OCI-LY7 (cell line): ENCODE measurements around the gene METTL17. TPM values are rescaled to one million over a fixed set of nuclear protein-coding genes. Genes with fewer than 3 reads are reported as not detected.

ENCODE experiments used
- BruUV-seq: library from RNA; stranded (reverse); fragments of 400-500 nt; replicated peaks from 2 replicates; lab custom pipeline; 2021; lab: Mats Ljungman, UMichigan
- CTCF ChIA-PET: fragments of 300-600 bp; sonication (Branson Sonifier 250); formaldehyde crosslinking; loops from one replicate; lab custom pipeline; 2022; ENCODE audit warnings: antibody characterized with exemption; ENCODE audit not compliant: unreplicated experiment; lab: Charles Lee
- POLR2A ChIA-PET: fragments of 300-600 bp; sonication (Branson Sonifier 250); formaldehyde crosslinking; loops from one replicate; lab custom pipeline; 2022; ENCODE audit warnings: antibody characterized with exemption; lab: Charles Lee
- DNase-seq: peaks from one replicate; pipeline ENCODE4 v3.0.0-alpha.2; 2015; ENCODE audit warnings: low spot score
- H2AFZ ChIP-seq: fragments of 200-600 bp; sonication (generic), shearing (Covaris generic); 2 replicates; pipeline ENCODE4 v1.6.1; 2014; ENCODE audit warnings: mild to moderate bottlenecking, antibody characterized with exemption, low read length, moderate library complexity
- H3K27ac ChIP-seq: fragments of 200-600 bp; sonication (generic); 2 replicates; pipeline ENCODE4 v1.5.1; 2014; ENCODE audit warnings: mixed run types, low read depth, mild to moderate bottlenecking, moderate library complexity, low read length, inconsistent platforms; ENCODE audit not compliant: poor library complexity, severe bottlenecking
- H3K36me3 ChIP-seq: fragments of 200-600 bp; sonication (generic); 2 replicates; pipeline ENCODE4 v1.6.1; 2014; ENCODE audit warnings: mild to moderate bottlenecking, antibody characterized with exemption, low read length, moderate library complexity, mixed read lengths; ENCODE audit not compliant: insufficient read depth
- H3K4me1 ChIP-seq: fragments of 200-600 bp; sonication (generic); 2 replicates; pipeline ENCODE4 v1.5.1; 2014; ENCODE audit warnings: mild to moderate bottlenecking, low read length; ENCODE audit not compliant: insufficient read depth, poor library complexity, severe bottlenecking
- H3K4me2 ChIP-seq: fragments of 200-600 bp; sonication (generic); 2 replicates; pipeline ENCODE4 v1.6.1; 2014; ENCODE audit warnings: mild to moderate bottlenecking, low read length
- H3K4me3 ChIP-seq: fragments of 200-600 bp; sonication (generic); 2 replicates; pipeline ENCODE4 v1.5.1; 2014; ENCODE audit warnings: mild to moderate bottlenecking, low read depth, low read length; ENCODE audit not compliant: poor library complexity, severe bottlenecking
- H3K79me2 ChIP-seq: fragments of 200-600 bp; sonication (generic); 2 replicates; pipeline ENCODE4 v1.6.1; 2016; ENCODE audit warnings: low read depth, mild to moderate bottlenecking, low read length, moderate library complexity, mixed read lengths; ENCODE audit not compliant: insufficient read depth
- H3K9me2 ChIP-seq: fragments of 200-600 bp; sonication (generic); 2 replicates; pipeline ENCODE4 v1.6.1; 2016; ENCODE audit warnings: mild to moderate bottlenecking, low read length, mixed read lengths; ENCODE audit not compliant: insufficient read depth
- H3K9me3 ChIP-seq: fragments of 200-600 bp; sonication (generic); 2 replicates; pipeline ENCODE4 v1.6.1; 2014; ENCODE audit warnings: mild to moderate bottlenecking, mixed run types, low read length, mixed read lengths
- H4K20me1 ChIP-seq: fragments of 200-600 bp; sonication (generic); 2 replicates; pipeline ENCODE4 v1.6.1; 2014; ENCODE audit warnings: mild to moderate bottlenecking, antibody characterized with exemption, low read length, moderate library complexity, mixed read lengths; ENCODE audit not compliant: insufficient read depth
- EZH2phosphoT487 ChIP-seq: fragments of 200-600 bp; sonication (generic); IDR thresholded peaks from 2 replicates; pipeline ENCODE4 v1.6.1; 2018; ENCODE audit warnings: low read depth, borderline replicate concordance, mild to moderate bottlenecking, mixed run types, antibody characterized with exemption, low read length, moderate library complexity, mixed read lengths
- intact Hi-C: fragments of 100-400 bp; cut with micrococcal nuclease; formaldehyde crosslinking; loops from one replicate; pipeline ENCODE4 v1.10.0; 2022; ENCODE audit not compliant: unreplicated experiment
- total RNA-seq, 2 experiments: library from RNA; depleted of rRNA in 1 of 2; stranded (reverse); fragments of >200 nt in 1 of 2; shearing (Covaris generic) in 1 of 2; gene quantifications; 2 replicates each; pipeline ENCODE4 v1.2.3, GENCODE V29; 2014 to 2022
- TF ChIP-seq, protein P1 (sequence below): fragments of 200-600 bp; sonication (generic); conservative IDR thresholded peaks from 2 replicates; pipeline ENCODE4 v1.5.1; 2014; ENCODE audit warnings: mild to moderate bottlenecking, antibody characterized with exemption, low read length, moderate library complexity, mixed read lengths

Gene METTL17
- total RNA-seq, 2 experiments from 2014 or later, result 92.0 to 117 TPM

DNA sequence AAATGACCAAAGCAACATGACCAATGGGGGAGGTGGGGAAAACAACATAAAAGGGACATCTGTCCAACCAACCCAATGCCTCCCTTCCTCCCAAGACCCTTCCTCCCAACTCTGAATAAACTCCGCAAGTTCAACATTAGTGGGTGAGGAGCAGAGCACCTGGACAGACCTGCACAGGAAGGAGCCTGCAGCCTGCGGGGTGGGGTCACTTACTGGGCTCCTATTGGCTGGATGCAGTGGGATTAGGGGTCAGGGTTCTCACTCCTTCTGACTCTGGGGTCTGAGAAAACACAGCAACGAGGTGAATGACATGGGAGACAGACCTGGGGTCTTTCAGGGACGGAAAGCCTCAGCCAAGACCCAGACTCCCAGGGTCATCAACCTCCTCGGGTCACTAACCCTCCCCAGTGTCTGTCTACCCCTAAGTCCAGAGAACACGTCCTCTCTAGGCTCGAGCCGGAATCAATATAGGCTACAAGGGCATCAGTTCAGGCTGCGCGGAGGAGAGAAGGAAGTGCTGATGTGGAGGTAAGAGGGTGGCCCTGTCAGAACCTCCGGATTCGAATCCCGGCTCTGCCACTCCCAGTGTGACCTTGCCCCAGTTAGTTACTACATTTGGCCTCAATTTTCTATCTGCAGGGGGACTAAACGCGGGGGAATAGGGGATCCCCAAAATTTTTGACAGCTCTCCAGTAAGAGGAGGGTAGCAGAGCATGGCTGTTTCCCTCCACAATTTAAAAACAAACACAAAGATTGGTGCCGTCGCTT is 34.2 kb downstream of the METTL17 start:
- ChIA-PET POLR2A (no interaction called here), CTCF (interaction anchor here (0.6 kb wide), 1 partner anchor 419 kb away, joined by 3 read pairs; no protein-coding TSS in a partner anchor)
- H3K79me2 ChIP-seq, result no peaks in the 10 kb centered on the region
- BruUV-seq, result no TSS peak
- no peaks in the 10 kb centered on the region for H3K36me3 ChIP-seq
- H3K27ac ChIP-seq, result no peak overlapping the region
- H4K20me1 ChIP-seq, result no peaks in the 10 kb centered on the region
- no peak for DNase-seq
- intact Hi-C loops, result no loop called here
- no peak overlapping the region for H2AFZ ChIP-seq
- H3K4me2 ChIP-seq, result no peak overlapping the region
- H3K4me3 ChIP-seq, result no peak overlapping the region
- no peaks in the 10 kb centered on the region for H3K9me2 ChIP-seq
- TF ChIP-seq, protein P1, sequence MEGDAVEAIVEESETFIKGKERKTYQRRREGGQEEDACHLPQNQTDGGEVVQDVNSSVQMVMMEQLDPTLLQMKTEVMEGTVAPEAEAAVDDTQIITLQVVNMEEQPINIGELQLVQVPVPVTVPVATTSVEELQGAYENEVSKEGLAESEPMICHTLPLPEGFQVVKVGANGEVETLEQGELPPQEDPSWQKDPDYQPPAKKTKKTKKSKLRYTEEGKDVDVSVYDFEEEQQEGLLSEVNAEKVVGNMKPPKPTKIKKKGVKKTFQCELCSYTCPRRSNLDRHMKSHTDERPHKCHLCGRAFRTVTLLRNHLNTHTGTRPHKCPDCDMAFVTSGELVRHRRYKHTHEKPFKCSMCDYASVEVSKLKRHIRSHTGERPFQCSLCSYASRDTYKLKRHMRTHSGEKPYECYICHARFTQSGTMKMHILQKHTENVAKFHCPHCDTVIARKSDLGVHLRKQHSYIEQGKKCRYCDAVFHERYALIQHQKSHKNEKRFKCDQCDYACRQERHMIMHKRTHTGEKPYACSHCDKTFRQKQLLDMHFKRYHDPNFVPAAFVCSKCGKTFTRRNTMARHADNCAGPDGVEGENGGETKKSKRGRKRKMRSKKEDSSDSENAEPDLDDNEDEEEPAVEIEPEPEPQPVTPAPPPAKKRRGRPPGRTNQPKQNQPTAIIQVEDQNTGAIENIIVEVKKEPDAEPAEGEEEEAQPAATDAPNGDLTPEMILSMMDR, result no peak
- TF ChIP-seq EZH2phosphoT487, result no peak
- H3K9me3 ChIP-seq, result no peaks in the 10 kb centered on the region
- H3K4me1 ChIP-seq, result no peaks in the 10 kb centered on the region

DNA sequence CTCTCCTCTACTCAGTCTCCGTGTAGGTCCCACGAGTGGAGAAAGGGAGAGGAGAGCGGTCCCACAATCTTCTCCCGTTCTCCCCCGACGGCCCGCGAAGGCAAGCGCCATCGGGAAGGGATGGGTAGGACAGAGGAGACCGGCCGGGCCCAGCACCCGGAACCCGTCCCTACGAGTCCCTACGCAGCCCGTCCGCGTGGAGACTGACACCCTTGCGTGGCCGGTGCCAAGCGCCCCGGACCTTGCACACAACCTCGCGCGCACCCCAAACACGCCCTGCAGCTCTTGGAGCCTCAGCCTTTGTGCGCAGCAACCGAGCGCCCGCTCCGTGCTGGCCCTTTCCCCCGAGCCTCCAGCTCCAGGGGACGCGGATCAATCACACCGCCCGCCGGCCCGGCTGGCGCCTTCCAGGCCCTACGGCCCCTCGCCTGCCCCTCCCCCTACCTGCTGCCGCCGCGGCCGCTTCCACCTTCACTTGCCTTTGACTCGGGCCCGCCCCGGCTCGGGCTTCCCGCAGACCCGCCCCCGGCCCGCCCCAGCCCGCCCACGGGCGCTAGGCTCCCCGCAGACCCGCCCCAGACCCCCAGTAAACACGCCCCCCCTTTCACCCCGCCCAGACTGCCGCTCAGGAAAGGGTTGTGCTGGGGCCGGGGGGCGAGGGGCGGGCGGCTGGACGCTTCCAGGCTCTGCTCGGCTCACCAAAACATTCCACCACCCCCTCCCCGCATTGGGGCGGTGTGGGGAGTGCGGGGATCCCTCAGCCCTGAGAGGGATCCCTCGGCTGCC is 35.0 kb downstream of the METTL17 start, which contains the start of gene NDRG2:
Gene NDRG2, minus strand, starts transcription at position 477 of the 786 bp plus-strand sequence. CDS start 1,746 bp downstream, outside the sequence.
- no peaks in the 10 kb centered on the region for H3K4me1 ChIP-seq
- ChIA-PET CTCF (no interaction called here), POLR2A (no interaction called here)
- H3K79me2 ChIP-seq, result no peaks in the 10 kb centered on the region
- intact Hi-C loops, result no loop called here
- no peaks in the 10 kb centered on the region for H4K20me1 ChIP-seq
- BruUV-seq, result no TSS peak
- H3K9me2 ChIP-seq, result no peaks in the 10 kb centered on the region
- H3K36me3 ChIP-seq, result no peaks in the 10 kb centered on the region
- H2AFZ ChIP-seq, result no peak within 1 kb of the TSS
- no peak for DNase-seq
- H3K9me3 ChIP-seq, result no peaks in the 10 kb centered on the region
- no peak within 1 kb of the TSS; the same call in 1 of the 2 replicates for H3K4me2 ChIP-seq
- no peak within 1 kb of the TSS for H3K4me3 ChIP-seq
- no peak for TF ChIP-seq EZH2phosphoT487
- TF ChIP-seq, protein P1, result no peak
- H3K27ac ChIP-seq, result no peak within 1 kb of the TSS
